NOMO-1 treated with dmso at 0.1 percent for 144 hours (cell line): ENCODE measurements around the gene PRKAR2B.
"Not testable (repeated sequence)": the region's sequence is repeated elsewhere in the genome, so short reads cannot be mapped to it uniquely, and the experiment has no call there.

Experiments
- DNase-seq: peaks from one replicate; lab custom pipeline; 2025; ENCODE audit not compliant: unreplicated experiment; lab: John Stamatoyannopoulos, UW

The PRKAR2B gene

DNA sequence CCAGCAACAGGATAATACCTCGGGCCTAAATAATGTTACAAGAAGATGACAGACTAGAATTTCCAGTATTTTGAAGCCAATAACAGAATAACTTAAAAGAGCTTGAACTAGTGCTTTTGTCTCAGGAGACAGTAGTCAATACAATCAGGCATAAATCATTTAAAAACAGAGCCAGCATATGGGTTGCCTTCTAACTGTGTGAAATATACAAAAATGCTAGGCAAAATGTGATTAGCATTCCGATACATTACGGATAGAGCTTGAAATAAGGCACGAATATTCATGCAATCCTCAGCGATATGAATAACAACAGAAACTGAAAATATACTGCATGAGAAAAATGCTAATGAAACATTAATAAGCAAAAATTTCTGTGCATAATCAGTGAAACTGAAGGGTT, 18.3 kb upstream of the PRKAR2B start:
- no peak for DNase-seq

DNA sequence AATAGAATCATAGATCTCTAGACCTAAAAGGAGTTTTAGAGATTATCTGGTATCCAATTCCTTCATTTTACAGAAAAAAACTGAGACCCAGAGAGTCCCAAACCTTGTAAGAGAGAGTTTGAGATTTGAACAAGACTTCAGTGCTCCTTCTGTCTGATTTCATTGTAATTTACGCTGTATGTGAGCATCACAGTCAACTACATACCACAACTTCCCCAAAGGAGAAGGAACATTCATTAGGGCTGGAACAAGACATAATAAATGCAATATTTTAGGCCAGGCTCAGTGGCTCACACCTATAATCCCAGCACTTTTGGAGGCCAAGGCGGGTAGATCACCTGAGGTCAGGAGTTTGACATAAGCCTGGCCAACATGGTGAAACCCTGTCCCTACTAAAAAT, 17.3 kb upstream of the PRKAR2B start:
- DNase-seq, result no peak

DNA sequence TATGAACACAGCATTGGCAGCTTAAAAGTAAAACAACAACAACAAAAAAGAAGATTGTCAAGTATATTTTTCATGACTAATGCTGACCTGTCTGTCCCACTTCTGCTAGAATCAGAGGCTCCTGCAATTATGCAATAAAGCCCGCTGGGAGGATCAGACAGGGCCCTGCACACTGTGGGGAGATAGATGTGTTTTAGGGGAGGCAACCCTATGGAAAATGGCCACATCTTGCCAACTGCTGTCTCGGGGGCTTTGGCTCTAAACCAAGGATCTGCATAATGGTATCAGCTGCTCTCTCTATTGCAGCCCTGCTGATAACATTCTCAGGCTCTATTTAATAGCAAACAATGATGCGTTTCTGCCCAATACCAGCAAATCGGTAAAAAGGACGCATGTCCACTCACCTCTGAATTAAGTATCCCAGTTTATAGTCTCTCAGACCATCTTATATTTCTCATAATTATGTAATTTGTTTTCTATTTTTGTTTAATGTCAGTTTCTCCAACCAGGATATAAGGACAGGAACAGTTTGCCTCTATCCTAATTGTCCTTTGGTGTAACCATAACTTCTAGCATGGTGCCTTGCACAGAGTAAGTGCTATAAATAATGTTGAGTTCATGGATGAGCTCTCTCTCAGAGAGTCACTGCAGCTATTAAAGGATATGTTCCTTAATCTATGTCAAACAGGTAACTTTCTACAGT, 15.3 kb upstream of the PRKAR2B start:
- no peak for DNase-seq

DNA sequence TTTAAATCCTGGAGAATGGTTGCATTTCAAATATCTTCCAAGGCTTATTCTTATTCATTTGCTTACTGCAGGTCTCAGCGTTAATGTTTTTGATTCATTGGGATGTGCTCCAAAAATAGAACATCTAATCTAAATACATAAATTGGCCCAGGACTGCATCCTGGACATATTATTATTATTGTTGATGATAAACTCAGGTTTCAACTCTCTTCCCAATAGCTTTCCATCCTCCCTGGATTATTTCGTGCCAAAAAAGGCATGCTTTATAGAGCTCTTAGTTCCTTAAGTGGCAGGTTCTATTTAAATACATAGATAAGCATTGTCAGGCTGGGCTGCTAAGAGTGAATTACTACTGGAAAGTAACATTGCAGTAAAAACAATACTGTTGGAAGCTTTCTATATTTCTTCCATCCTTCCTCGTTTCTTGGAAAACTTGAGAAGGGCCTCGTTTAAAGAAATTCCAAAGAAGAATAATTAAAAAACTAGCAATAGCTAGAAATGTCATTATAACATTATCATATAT, 14.7 kb upstream of the PRKAR2B start:
- DNase-seq, result no peak

GRCh38 chr7:107032050-107032449, 12.5 kb upstream of the PRKAR2B start:
- no peak for DNase-seq

DNA sequence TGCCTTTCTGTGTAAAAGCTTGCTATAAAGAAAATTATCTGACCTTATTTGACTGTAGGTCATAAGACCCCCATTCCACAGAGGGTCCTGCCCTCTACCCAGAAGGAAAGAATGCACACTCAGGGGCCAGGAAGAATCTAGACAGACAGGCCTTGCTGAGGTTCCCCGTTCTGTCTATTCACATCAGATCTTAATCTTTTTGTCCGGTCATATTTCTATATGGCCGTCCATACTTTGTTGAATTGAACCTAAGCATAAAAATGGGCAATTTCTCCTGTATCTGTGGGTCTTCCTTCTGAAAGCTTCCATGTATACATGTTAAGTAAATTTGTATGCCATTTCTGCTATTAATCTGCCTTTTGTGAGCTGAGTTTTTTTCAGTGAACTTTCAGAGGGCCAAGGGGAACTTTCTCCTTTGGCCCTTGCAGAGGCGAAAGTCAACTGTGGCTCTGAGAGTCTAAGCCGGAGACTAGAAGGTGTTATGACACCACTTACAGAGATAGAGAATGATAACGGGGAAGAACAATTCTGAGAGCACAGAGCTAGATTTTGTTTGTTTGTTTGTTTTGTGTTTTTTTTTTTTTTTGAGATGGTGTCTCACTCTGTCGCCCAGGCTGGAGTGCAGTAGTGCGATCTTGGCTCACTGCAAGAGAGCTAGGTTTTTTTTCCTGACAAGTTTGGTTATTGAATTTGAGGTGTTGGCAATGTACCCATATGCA, 11.6 kb upstream of the PRKAR2B start:
- DNase-seq, result no peak

DNA sequence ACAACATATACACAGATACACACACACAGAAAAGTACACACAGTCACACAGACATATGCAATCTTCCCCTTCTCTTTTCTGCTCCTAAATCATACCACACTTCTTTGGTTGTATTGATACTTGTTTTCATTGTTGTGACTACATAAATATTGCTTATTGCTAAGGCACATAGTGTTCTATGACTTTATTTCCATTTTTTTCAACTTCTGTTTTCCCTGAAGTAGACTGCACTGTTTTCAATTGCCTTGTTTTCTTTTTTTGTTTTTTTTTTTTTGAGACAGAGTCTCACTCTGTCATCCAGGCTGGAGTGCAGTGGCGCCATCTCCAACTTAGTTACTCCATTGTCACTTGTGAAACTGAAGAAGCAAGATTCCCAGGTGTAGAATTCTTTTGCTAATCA, 10.0 kb upstream of the PRKAR2B start:
- no peak for DNase-seq

GRCh38 chr7:107035446-107035845, 9.1 kb upstream of the PRKAR2B start:
- DNase-seq, result no peak

DNA sequence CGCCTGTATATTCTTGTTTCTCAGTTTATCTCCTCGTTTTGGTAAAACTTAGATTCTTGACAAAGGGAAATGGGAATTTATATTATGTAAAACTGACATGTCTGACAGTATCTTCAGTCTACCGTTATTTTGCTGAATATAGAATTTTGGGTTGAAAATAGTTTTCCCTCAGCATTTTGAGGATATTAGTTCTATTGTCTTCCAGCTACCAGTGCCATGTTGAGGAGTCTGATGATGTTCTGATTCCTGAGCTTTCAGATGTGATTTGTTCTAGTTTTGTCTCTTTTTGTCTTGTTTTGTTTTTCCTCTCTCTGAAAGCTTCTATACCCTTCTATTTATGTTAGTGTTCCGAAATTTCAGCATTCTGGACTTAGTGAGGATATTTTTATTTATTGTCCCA, 8.0 kb upstream of the PRKAR2B start:
- no peak for DNase-seq

DNA sequence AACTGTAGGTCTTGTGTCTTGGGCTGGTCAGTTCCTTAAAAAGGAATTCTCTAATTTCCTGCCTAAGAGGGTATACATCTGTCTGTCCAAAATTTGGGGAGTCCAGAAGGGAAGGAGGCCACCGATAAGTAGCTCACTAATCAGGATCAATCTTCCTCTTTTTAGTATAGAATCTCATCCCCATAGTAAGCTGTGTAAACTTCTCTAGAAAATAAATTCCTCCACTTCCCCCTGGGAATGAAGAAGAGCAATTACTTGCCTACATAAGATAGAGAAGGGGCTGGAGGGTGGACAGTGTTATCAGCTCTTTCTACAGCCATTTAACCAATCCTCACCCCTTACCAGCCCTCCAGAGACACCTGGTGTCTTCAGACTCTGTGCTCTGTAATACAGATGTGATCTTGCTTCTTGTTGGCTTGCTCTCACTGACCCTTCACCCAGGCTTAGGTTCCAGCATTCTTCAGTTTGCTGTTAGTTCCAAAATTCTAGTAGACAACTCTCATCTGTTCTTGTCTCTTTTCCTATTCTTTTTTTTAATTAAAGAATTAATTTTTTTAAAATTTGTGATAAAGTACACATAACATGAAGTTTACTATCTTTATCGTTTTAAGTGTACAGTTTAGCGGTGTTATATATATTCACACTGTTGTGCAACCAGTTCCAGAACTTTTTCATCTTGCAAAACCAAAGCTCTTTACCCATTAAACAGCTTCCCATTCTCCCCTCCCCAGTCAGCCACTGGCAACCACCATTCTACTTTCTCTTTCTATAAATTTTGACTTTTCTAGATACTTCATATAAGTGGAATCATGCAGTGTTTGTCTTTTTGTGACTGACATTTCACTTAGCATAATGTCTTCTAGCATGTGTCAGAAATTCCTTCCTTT, 6.5 kb upstream of the PRKAR2B start:
- DNase-seq, result no peak

GRCh38 chr7:107039199-107039900, 5.2 kb upstream of the PRKAR2B start:
- no peak for DNase-seq

DNA sequence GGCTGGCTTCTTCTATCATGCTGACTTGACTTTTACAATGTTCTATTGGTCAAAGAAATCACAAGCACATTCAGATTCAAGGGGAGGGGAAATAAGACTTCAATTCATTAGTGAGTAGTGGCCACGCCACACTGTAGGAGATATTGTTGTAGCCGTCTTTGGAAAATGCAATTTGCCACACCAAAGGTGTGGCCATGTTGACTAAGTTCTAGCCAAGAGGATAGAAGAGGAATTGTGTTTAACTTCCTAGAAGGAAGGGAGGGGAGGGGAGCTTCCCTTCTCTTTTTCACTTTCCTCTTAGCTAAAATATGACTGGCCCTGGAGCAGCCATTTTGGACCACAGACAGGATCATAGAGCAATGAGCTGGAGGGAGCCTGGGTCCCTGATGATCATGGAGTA, 3.4 kb upstream of the PRKAR2B start:
- no peak for DNase-seq

GRCh38 chr7:107041764-107042163, 2.7 kb upstream of the PRKAR2B start:
- DNase-seq, result not testable (repeated sequence)

DNA sequence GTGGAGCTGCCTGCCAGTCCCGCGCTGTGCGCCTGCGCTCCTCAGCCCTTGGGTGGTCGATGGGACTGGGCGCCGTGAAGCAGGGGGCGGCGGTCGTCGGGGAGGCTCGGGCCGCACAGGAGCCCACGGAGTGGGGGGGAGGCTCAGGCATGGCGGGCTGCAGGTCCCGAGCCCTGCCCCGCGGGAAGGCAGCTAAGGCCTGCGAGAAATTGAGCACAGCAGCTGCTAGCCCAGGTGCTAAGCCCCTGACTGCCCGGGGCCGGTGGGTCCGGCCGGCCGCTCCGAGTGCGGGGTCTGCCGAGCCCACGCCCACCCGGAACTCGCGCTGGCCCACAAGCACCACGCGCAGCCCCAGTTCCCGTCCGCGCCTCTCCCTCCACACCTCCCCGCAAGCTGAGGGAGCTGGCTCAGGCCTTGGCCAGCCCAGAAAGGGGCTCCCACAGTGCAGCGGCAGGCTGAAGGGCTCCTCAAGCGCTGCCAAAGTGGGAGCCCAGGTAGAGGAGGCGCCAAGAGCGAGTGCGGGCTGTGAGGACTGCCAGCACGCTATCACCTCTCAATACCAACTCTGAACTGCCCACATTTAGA, 2.1 kb upstream of the PRKAR2B start:
- not testable (repeated sequence) for DNase-seq

DNA sequence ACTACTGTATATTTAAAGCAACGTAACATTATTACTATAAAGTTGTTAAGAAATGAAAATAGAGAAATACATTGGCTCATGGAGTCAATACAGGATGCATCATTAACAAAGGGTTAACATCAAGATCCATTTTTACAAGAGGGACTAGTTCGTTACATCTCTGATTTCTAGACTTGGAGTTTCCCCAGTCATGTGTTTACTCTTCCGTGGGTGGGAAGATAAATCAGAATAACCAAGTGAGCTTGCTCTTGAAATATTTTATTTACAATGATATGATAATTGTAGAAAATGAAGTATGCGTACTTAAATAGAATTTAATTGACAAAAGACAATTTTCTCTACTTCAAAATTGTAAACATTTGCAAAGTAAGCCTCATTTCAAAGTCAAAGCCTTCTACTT, 1.0 kb upstream of the PRKAR2B start:
- no peak for DNase-seq

GRCh38 chr7:107043921-107044346, 571 bp upstream of the PRKAR2B start:
- DNase-seq, result no peak

DNA sequence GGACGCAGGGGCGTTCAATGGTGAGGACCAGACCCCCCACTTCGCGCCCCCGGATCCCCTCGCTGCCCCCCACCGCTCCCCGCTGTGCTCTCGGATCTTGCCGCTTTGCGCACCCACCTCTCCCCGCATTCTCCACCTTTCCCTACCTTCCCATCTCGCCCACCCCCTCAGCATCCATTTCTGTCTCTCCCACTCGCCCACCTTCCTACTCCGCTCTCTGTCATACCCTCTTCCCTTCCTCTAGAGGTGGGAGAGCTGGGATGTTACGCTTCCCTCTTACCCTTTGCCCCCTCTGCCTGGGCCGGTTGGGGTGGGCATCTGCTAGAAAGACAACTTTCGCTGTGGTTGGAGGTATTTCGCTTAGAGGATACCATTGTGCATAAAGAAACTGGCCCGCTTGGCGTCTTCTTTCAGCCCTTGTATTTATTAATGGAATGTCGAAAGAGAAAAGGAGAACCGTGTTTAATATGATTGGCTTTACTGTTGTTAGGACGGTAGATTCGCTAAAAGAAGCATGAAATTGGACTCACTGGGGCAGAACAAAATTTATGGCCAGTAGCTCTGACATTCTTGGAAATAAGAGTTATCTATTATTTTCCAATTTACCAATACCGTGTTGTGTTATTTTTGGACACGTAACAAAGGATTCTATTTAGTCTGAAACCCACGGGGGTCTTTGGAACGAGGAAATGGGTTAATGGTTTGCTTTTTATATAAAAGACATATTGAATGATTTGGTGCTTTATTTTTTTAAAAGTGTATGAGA, 873 bp downstream of the PRKAR2B start:
- no peak for DNase-seq

DNA sequence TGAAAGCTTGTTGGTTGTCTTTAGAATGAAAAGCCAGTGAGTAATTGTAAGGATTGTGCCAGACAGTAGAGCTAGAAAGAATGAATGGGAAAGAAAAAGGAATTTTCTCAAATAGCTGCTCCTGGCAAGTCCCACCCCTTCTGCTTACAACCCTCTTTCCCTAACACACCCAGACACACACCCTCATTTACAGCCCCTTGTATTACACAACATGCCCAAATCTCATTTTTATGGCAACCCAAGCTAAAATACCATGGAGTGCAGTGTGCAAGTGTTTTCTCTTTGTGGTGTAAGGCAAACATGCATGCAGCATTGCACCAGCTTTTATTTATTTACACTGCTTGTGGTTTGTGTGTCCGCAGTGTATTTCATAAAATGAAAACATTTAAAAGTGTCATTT, 1.5 kb downstream of the PRKAR2B start:
- no peak for DNase-seq

- no peak for DNase-seq
Measured at GRCh38 chr7:107046491-107047259, 2.2 kb downstream of the PRKAR2B start.
